Endothelial cell of umbilical vein (primary cell): ENCODE results near the gene ZBTB43. TPM values are rescaled to one million over a fixed set of nuclear protein-coding genes. Genes with fewer than 3 reads are reported as not detected.

ENCODE experiments used
- BruUV-seq: library from RNA; stranded (reverse); fragments of 400-500 nt; replicated peaks from 2 replicates; lab custom pipeline; 2021; lab: Mats Ljungman, UMichigan
- CTCF ChIA-PET: fragments of 300-600, 350-600 bp; sonication (Branson Sonifier 250); formaldehyde crosslinking; loops from one replicate; lab custom pipeline; 2021; ENCODE audit warnings: antibody characterized with exemption, inconsistent platforms; lab: Charles Lee
- POLR2A ChIA-PET: fragments of 300-600, 350-600 bp; sonication (Branson Sonifier 250); formaldehyde crosslinking; loops from one replicate; lab custom pipeline; 2021; ENCODE audit warnings: antibody characterized with exemption, inconsistent platforms; lab: Charles Lee
- DNase-seq: peaks from one replicate; pipeline ENCODE4 v3.0.0-alpha.2; 2011; ENCODE audit warnings: low read depth, low spot score
- FAIRE-seq: peaks from 2 replicates; lab custom pipeline; 2011; peaks lifted over from hg19 to GRCh38; lab: Jason Lieb, UNC
- H2AFZ ChIP-seq: 2 replicates; pipeline ENCODE4 v1.6.0; 2012; ENCODE audit warnings: low read depth, low read length, control low read depth, inconsistent platforms
- H3K27ac ChIP-seq: 2 replicates; pipeline ENCODE4 v1.5.1; 2011; ENCODE audit warnings: low read depth, mild to moderate bottlenecking, control low read depth, low read length, moderate library complexity; ENCODE audit not compliant: insufficient read depth
- H3K27me3 ChIP-seq, 2 experiments: 2 replicates each; pipeline versions ENCODE4 v1.6.0 to v1.6.1; 2011; ENCODE audit warnings: low read length in 2 of 2, mixed read lengths in 1 of 2; ENCODE audit not compliant: control insufficient read depth in 2 of 2, insufficient read depth in 2 of 2
- H3K36me3 ChIP-seq, 2 experiments: 2 replicates in 1 of 2; 3 replicates in 1 of 2; pipeline ENCODE4 v1.5.1; 2011; ENCODE audit warnings: low read length in 2 of 2, mild to moderate bottlenecking in 1 of 2, moderate library complexity in 1 of 2; ENCODE audit not compliant: control insufficient read depth in 2 of 2, insufficient read depth in 2 of 2; ENCODE audit errors: extremely low read depth in 1 of 2
- H3K4me1 ChIP-seq: 3 replicates; pipeline ENCODE4 v1.5.1; 2011; ENCODE audit warnings: mild to moderate bottlenecking, low read length; ENCODE audit not compliant: control insufficient read depth, insufficient read depth; ENCODE audit errors: extremely low read depth
- H3K4me2 ChIP-seq: 2 replicates; pipeline ENCODE4 v1.6.1; 2011; ENCODE audit warnings: low read length, control low read depth, mixed read lengths; ENCODE audit not compliant: insufficient read depth
- H3K4me3 ChIP-seq, 3 experiments: fragments of 200-600 bp in 1 of 3; sonication (generic), shearing (Covaris generic) in 1 of 3; replicated peaks in 1 of 3; 2 replicates each; pipeline ENCODE4 v1.5.1; 2011 to 2016; ENCODE audit warnings: control low read depth in 3 of 3, low read length in 3 of 3, mild to moderate bottlenecking in 2 of 3, inconsistent platforms in 1 of 3, low read depth in 1 of 3, moderate library complexity in 1 of 3; ENCODE audit not compliant: insufficient read depth in 1 of 3
- H3K79me2 ChIP-seq: 2 replicates; pipeline ENCODE4 v1.6.0; 2012; ENCODE audit warnings: low read length, inconsistent platforms; ENCODE audit not compliant: control insufficient read depth, insufficient read depth
- H3K9ac ChIP-seq: replicated peaks from 2 replicates; pipeline ENCODE3; 2011; ENCODE audit warnings: low read length, control low read depth; ENCODE audit not compliant: insufficient read depth; ENCODE audit errors: extremely low read depth
- H3K9me1 ChIP-seq: replicated peaks from 3 replicates; pipeline ENCODE4 v1.6.0; 2011; ENCODE audit warnings: mild to moderate bottlenecking, low read length; ENCODE audit not compliant: control insufficient read depth, insufficient read depth; ENCODE audit errors: extremely low read depth
- H3K9me3 ChIP-seq: replicated peaks from 2 replicates; pipeline ENCODE4 v1.5.1; 2012; ENCODE audit warnings: low read length, inconsistent platforms; ENCODE audit not compliant: control insufficient read depth, insufficient read depth
- H4K20me1 ChIP-seq: replicated peaks from 2 replicates; pipeline ENCODE3; 2011; ENCODE audit warnings: mild to moderate bottlenecking, low read length; ENCODE audit not compliant: control insufficient read depth, insufficient read depth; ENCODE audit errors: extremely low read depth
- EZH2 ChIP-seq: IDR thresholded peaks from 2 replicates; pipeline ENCODE4 v1.6.1; 2012; ENCODE audit warnings: borderline replicate concordance, low read depth, mild to moderate bottlenecking, moderate library complexity, low read length, inconsistent platforms; ENCODE audit not compliant: severe bottlenecking
- FOS ChIP-seq: IDR thresholded peaks from 2 replicates; pipeline ENCODE4 v1.6.1; 2011; ENCODE audit warnings: mild to moderate bottlenecking, low read length, moderate library complexity, borderline replicate concordance; ENCODE audit not compliant: insufficient read depth
- GATA2 ChIP-seq: IDR thresholded peaks from 2 replicates; pipeline ENCODE4 v1.7.0; 2011; ENCODE audit warnings: low read depth, mild to moderate bottlenecking, moderate library complexity, mixed read lengths, low read length; ENCODE audit not compliant: insufficient read length, insufficient read depth
- JUN ChIP-seq: IDR thresholded peaks from 2 replicates; pipeline ENCODE4 v1.6.1; 2011; ENCODE audit warnings: borderline replicate concordance, low read depth; ENCODE audit not compliant: insufficient read length, insufficient read depth
- MYC ChIP-seq: IDR thresholded peaks from one replicate; pipeline ENCODE4 v1.6.1; 2011; ENCODE audit warnings: mild to moderate bottlenecking, low read depth, low read length
- POLR2AphosphoS5 ChIP-seq: IDR thresholded peaks from 2 replicates; pipeline ENCODE4 v1.6.1; 2012; ENCODE audit warnings: low read depth, mild to moderate bottlenecking, control low read depth, low read length, moderate library complexity; ENCODE audit not compliant: insufficient read depth
- dilution Hi-C: fragments of 300-500 bp; cut with MboI; formaldehyde crosslinking; loops from one replicate; pipeline ENCODE4 v1.15.0; 2019; ENCODE audit warnings: low sequenced_read_pairs; ENCODE audit not compliant: extremely low pct_ligation_motif_present
- intact Hi-C: fragments of 100-400 bp; cut with micrococcal nuclease; formaldehyde crosslinking; loops from one replicate; pipeline ENCODE4 v1.10.0; 2022
- polyA plus RNA-seq, 4 experiments: library from polyadenylated mRNA; depleted of rRNA in 3 of 4; stranded (reverse) in 3 of 4; unstranded in 1 of 4; fragments of >200 nt; gene quantifications; 2 replicates each; pipeline versions ENCODE4 v1.2.1 to v1.2.3, GENCODE V29; 2011 to 2012; ENCODE audit warnings: missing spikeins in 1 of 4
- total RNA-seq: library from RNA; stranded (reverse); gene quantifications from 2 replicates; pipeline ENCODE4 v1.2.3, GENCODE V29; 2021
- TF ChIP-seq, protein P1 (sequence below): IDR thresholded peaks from 2 replicates; pipeline ENCODE4 v1.6.1; 2011; ENCODE audit not compliant: insufficient read depth, insufficient read length

The ZBTB43 gene
- total and polyA plus RNA-seq, 2 donors (not counting 3 experiments of a cell fraction or from before 2014, with no cell fraction given) = 3.2 to 9.0 TPM

DNA sequence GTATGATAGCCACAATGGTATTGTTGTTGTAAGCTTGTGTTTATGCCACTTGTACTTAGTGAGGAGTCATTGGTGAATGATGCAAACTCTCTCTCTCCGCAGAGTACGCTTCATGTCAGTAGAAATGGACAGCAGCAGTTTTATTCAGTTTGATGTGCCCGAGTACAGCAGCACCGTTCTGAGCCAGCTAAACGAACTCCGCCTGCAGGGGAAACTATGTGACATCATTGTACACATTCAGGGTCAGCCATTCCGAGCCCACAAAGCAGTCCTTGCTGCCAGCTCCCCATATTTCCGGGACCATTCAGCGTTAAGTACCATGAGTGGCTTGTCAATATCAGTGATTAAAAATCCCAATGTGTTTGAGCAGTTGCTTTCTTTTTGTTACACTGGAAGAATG, 74.4 kb downstream of the ZBTB43 start:
- FAIRE-seq (no peak), DNase-seq (no peak)
- intact Hi-C loops = no loop called here
- Histone ChIP-seq H3K4me2 (no peak overlapping the region), H3K27ac (no peak overlapping the region), H3K9me3 (no peaks in the 10 kb centered on the region), H3K4me3 (no peak overlapping the region), H3K9me1 (no peaks in the 10 kb centered on the region), H3K79me2 (peaks cover 14% of the 10 kb centered on the region), H3K9ac (no peak overlapping the region), H3K27me3 (no peaks in the 10 kb centered on the region), H3K36me3 (peaks cover 10 to 12% of the 10 kb centered on the region in 2 experiments), H3K4me1 (no peaks in the 10 kb centered on the region), H4K20me1 (no peaks in the 10 kb centered on the region), H2AFZ (no peak overlapping the region)
- no TSS peak for BruUV-seq
- dilution Hi-C loops = no loop called here
- TF ChIP-seq FOS (no peak), POLR2AphosphoS5 (no peak), MYC (no peak), GATA2 (no peak)
- POLR2A ChIA-PET = no interaction called here
- CTCF ChIA-PET = no interaction called here

DNA sequence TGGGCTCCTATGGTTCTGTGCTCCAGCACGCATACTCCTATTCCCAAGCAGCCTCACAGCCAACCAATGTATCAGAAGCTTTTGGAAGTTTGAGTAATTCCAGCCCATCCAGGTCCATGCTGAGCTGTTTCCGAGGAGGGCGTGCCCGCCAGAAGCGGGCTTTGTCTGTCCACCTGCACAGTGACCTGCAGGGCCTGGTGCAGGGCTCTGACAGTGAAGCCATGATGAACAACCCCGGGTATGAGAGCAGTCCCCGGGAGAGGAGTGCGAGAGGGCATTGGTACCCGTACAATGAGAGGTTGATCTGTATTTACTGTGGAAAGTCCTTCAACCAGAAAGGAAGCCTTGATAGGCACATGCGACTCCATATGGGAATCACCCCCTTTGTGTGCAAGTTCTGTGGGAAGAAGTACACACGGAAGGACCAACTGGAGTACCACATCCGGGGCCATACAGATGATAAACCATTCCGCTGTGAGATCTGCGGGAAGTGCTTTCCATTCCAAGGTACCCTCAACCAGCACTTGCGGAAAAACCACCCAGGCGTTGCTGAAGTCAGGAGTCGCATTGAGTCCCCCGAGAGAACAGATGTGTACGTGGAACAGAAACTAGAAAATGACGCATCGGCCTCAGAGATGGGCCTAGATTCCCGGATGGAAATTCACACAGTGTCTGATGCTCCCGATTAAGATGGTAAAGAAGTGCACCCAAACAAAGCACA, 75.5 kb downstream of the ZBTB43 start:
- Histone ChIP-seq H3K27ac (no peak overlapping the region), H3K4me1 (peaks cover 10% of the 10 kb centered on the region), H3K9me3 (no peaks in the 10 kb centered on the region), H2AFZ (no peak overlapping the region), H3K27me3 (no peaks in the 10 kb centered on the region), H3K9me1 (no peaks in the 10 kb centered on the region), H4K20me1 (no peaks in the 10 kb centered on the region), H3K4me2 (no peak overlapping the region), H3K4me3 (no peak overlapping the region), H3K36me3 (peaks cover 10 to 12% of the 10 kb centered on the region in 2 experiments), H3K79me2 (peaks cover 11% of the 10 kb centered on the region), H3K9ac (no peak overlapping the region)
- intact Hi-C loops (no loop called here), dilution Hi-C loops (no loop called here)
- no peak for DNase-seq
- no TSS peak for BruUV-seq
- POLR2A ChIA-PET = no interaction called here
- CTCF ChIA-PET = interaction anchor here (1.2 kb wide), 1 partner anchor 8 kb away, joined by 3 read pairs; no protein-coding TSS in a partner anchor
- FAIRE-seq = no peak
- TF ChIP-seq GATA2 (no peak), FOS (no peak), JUN (no peak), MYC (no peak), EZH2 (no peak)
- TF ChIP-seq, protein P1, sequence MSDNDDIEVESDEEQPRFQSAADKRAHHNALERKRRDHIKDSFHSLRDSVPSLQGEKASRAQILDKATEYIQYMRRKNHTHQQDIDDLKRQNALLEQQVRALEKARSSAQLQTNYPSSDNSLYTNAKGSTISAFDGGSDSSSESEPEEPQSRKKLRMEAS = no peak
